ENCODE measurements around the gene TMEM234. TPM values are rescaled to one million over a fixed set of nuclear protein-coding genes. Genes with fewer than 3 reads are reported as not detected.

TMEM234 gene
- total RNA-seq, 1 donor from 2014 or later, result 49.2 TPM

DNA sequence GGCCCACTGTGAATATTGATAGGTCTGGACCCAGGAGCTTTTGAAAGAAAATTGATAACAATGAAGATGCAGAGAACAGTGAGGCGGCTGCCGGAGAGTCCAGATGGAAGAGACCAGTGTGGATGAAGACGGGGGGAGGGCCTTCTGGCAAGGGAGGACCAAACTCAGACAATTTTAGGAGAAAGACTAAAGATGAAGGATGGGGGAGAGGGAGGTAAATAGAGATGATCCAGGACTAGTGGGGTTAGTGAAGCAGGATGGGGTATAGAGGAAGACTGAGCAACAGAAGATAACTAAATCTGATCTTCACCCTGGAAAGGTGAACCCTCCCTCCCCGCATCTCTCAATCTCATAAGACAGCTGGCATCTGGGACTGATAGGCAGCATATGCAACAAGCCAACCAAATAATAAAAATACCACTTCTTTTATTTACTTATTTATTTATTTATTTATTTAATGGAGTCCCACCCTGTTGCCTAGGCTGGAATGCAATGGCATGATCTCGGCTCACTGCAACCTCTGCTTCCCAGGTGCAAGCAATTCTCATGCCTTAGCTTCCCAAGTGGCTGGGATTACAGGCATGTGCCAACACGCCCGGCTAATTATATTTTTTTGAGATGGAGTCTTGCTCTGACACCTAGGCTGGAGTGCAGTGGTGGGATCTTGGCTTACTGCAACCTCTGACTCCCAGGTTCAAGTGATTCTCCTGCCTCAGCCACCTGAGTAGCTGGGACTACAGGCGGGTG, 10.6 kb upstream of the TMEM234 start:
- H3K27me3 Mint-ChIP-seq, result no peaks in the 10 kb centered on the region
- H3K9me3 Mint-ChIP-seq (ENCODE audit: low read depth), result no peaks in the 10 kb centered on the region
- H3K36me3 Mint-ChIP-seq (ENCODE audit: insufficient read depth), result peaks cover 15% of the 10 kb centered on the region
- TF ChIP-seq, protein P1, sequence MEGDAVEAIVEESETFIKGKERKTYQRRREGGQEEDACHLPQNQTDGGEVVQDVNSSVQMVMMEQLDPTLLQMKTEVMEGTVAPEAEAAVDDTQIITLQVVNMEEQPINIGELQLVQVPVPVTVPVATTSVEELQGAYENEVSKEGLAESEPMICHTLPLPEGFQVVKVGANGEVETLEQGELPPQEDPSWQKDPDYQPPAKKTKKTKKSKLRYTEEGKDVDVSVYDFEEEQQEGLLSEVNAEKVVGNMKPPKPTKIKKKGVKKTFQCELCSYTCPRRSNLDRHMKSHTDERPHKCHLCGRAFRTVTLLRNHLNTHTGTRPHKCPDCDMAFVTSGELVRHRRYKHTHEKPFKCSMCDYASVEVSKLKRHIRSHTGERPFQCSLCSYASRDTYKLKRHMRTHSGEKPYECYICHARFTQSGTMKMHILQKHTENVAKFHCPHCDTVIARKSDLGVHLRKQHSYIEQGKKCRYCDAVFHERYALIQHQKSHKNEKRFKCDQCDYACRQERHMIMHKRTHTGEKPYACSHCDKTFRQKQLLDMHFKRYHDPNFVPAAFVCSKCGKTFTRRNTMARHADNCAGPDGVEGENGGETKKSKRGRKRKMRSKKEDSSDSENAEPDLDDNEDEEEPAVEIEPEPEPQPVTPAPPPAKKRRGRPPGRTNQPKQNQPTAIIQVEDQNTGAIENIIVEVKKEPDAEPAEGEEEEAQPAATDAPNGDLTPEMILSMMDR (IDR thresholded peaks at IDR 0.05; ENCODE audit: unreplicated experiment), result no peak
- no peak for DNase-seq (ENCODE audit: low spot score, unreplicated experiment)
- H3K27ac Mint-ChIP-seq, result no peak overlapping the region
- no peak overlapping the region for H3K4me3 Mint-ChIP-seq (ENCODE audit: low read depth)
- peaks cover 2% of the 10 kb centered on the region for H3K4me1 Mint-ChIP-seq (ENCODE audit: low read depth)

DNA sequence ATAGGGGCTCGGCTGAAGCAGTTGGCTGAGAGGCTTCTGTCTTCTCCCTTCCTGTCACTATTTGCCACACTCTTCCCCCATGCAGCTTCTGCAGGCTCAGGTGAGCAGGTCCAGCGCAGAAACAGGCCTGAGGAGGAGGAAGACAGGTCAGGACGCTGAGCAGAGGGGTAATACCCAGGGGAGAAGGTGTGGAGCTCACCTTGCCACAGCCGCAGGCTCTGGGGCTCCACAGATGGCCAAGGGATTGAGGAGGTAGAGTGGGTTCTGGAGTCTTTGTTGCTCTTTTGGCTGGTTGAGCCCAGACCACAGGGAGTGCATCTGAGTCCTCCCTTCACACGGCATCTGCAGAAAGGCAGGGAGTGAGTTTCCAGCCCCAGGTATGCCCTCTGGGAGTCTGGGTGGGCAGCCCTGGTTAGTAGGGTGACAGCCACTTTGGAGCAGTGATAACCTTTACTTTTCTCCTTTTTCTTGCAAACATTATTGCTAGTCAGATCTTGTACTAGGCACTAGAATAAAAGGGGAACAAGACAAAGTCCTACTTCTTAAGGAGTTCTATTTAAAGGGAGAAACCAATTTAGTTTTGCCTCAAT, 9.8 kb upstream of the TMEM234 start:
- Mint-ChIP-seq H3K9me3 (ENCODE audit: low read depth) (no peaks in the 10 kb centered on the region), H3K27me3 (no peaks in the 10 kb centered on the region), H3K4me1 (ENCODE audit: low read depth) (peaks cover 2% of the 10 kb centered on the region), H3K36me3 (ENCODE audit: insufficient read depth) (peaks cover 15% of the 10 kb centered on the region), H3K27ac (no peak overlapping the region), H3K4me3 (ENCODE audit: low read depth) (no peak overlapping the region)
- DNase-seq (ENCODE audit: low spot score, unreplicated experiment), result no peak
- TF ChIP-seq, protein P1 (IDR thresholded peaks at IDR 0.05; ENCODE audit: unreplicated experiment), result no peak

DNA sequence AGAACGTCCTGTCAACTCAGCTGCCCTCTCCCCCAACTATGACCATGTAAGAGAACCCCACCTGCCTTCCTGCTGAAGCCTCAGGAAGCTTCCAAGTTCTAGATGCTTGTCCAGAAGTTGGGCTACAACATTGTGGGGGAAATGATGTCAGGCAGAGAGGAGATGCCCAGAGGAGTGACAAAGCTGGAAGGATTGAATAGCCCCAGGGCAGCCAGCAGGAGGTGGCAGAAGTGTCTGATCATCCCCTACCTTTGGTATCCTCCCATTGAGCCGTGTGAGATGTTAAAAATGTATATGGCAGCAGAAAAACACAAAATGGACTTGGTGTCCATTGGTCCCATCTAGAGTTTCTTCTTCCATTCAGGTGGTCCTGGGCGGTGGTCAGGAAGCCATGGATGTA, 6.6 kb upstream of the TMEM234 start:
- Mint-ChIP-seq H3K36me3 (ENCODE audit: insufficient read depth) (peaks cover 15% of the 10 kb centered on the region), H3K4me3 (ENCODE audit: low read depth) (no peak overlapping the region), H3K27me3 (no peaks in the 10 kb centered on the region), H3K27ac (no peak overlapping the region), H3K9me3 (ENCODE audit: low read depth) (no peaks in the 10 kb centered on the region), H3K4me1 (ENCODE audit: low read depth) (peaks cover 3% of the 10 kb centered on the region)
- DNase-seq (ENCODE audit: low spot score, unreplicated experiment), result no peak
- TF ChIP-seq, protein P1 (IDR thresholded peaks at IDR 0.05; ENCODE audit: unreplicated experiment), result no peak

DNA sequence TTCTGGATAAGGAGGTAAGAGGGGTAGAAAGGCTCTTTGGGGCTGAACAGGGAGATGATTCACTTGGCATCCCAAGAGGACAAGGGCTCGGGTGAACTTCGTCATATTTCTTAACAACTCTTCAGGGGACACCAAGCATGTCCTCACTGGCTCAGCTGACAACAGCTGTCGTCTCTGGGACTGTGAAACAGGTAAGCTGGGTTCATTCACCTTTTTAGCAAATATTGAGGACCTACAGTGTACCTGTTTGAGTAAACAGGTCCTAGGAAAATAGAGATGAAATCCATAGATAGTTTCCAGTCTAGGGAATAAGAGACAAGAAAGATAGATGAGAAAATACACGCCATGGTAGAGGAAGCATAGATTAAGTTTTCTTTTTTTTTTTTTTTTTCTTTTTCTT, 2.1 kb upstream of the TMEM234 start:
- H3K9me3 Mint-ChIP-seq (ENCODE audit: low read depth), result no peaks in the 10 kb centered on the region
- H3K27me3 Mint-ChIP-seq, result no peaks in the 10 kb centered on the region
- TF ChIP-seq, protein P1 (IDR thresholded peaks at IDR 0.05; ENCODE audit: unreplicated experiment), result no peak
- peaks cover 22% of the 10 kb centered on the region for H3K4me1 Mint-ChIP-seq (ENCODE audit: low read depth)
- peak overlapping the region; percentile 71 for H3K27ac Mint-ChIP-seq
- no peak for DNase-seq (ENCODE audit: low spot score, unreplicated experiment)
- H3K4me3 Mint-ChIP-seq (ENCODE audit: low read depth), result peak overlapping the region; percentile 60
- peaks cover 14% of the 10 kb centered on the region for H3K36me3 Mint-ChIP-seq (ENCODE audit: insufficient read depth)

DNA sequence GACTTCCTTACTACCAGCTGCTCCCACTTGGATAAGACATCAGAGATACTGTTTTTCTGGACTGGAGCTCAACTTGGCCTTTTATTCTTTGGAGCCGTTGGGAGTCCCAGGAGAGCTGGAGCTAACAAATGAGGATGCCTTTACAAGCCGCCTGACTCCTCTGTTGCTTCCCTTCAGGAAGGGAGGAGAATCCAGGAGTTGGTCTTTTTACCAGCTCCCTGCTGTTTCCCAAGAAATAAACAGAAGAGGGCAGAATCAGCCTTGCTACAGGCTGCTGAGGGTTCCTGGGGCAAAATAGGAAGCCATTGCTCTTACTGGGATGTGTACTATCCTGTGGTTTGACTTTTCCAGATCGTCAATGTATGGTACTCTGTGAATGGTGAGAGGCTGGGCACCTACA, 1.5 kb upstream of the TMEM234 start:
- H3K9me3 Mint-ChIP-seq (ENCODE audit: low read depth), result no peaks in the 10 kb centered on the region
- peak overlapping the region; percentile 98 for H3K4me3 Mint-ChIP-seq (ENCODE audit: low read depth)
- TF ChIP-seq, protein P1 (IDR thresholded peaks at IDR 0.05; ENCODE audit: unreplicated experiment), result no peak
- H3K27ac Mint-ChIP-seq, result peak overlapping the region; percentile 71
- peaks cover 22% of the 10 kb centered on the region for H3K4me1 Mint-ChIP-seq (ENCODE audit: low read depth)
- H3K27me3 Mint-ChIP-seq, result no peaks in the 10 kb centered on the region
- no peak for DNase-seq (ENCODE audit: low spot score, unreplicated experiment)
- H3K36me3 Mint-ChIP-seq (ENCODE audit: insufficient read depth), result peaks cover 12% of the 10 kb centered on the region
